T47D (cell line): ENCODE data around the gene SYTL1.

Source experiments
- DNase-seq, 2 experiments: peaks; one replicate each; pipeline versions ENCODE4 v3.0.0 to v3.0.0-alpha.2; 2011 to 2012; ENCODE audit warnings: low read depth in 1 of 2, low spot score in 1 of 2
- JUND ChIP-seq: IDR thresholded peaks from 2 replicates; pipeline ENCODE4 v1.6.1; 2012; ENCODE audit warnings: low read depth
- in situ Hi-C: cut with HindIII; loops from 2 replicates; pipeline ENCODE4 v1.10.0; 2016; ENCODE audit warnings: low sequenced_read_pairs, low pct_unique_long_range_greater_than_20kb

SYTL1 gene

DNA sequence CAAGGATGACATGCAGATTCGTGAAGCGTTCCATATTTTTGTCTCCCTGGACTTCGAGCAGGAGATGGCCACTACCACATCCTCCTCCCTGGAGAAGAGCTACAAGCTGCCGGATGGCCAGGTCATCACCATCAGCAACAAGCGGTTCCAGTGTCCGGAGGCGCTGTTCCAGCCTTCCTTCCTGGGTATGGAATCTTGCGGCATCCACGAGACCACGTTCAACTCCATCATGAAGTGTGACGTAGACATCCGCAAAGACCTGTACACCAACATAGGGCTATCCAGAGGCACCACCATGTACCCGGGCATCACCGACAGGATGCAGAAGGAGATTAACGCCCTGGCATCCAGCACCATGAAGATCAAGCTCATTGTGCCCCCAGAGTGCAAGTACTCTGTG is 16.5 kb upstream of the SYTL1 start:
- no peak for TF ChIP-seq JUND
- in situ Hi-C loops: no loop called here
- DNase-seq: no peak

- no peak for DNase-seq
- in situ Hi-C loops: no loop called here
- no peak for TF ChIP-seq JUND
Measured at GRCh38 chr1:27327964-27328363, 13.9 kb upstream of the SYTL1 start.

DNA sequence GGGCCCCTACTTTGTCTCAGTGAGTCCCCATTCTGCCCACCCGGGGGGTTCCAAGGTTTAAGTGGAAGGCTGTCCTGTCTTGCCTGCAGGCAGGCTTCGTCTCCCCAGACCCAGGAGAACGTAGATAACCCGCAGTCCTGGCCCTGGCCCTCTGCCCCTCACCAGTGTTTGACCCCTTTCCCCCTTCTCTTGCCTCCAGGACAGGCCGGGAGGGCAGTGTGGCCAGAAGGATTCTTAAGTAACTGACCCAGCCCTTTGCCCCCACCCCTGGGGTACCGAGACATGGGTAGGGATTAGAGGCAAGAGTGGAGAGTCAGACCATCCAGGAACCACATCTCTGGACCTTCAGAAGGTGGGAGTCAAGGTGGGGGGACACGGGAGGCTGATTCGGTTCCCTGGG is 11.0 kb upstream of the SYTL1 start:
- DNase-seq: no peak
- in situ Hi-C loops: no loop called here
- TF ChIP-seq JUND: no peak

GRCh38 chr1:27331426-27331825 is 10.4 kb upstream of the SYTL1 start:
- TF ChIP-seq JUND: no peak
- in situ Hi-C loops: no loop called here
- DNase-seq: no peak

DNA sequence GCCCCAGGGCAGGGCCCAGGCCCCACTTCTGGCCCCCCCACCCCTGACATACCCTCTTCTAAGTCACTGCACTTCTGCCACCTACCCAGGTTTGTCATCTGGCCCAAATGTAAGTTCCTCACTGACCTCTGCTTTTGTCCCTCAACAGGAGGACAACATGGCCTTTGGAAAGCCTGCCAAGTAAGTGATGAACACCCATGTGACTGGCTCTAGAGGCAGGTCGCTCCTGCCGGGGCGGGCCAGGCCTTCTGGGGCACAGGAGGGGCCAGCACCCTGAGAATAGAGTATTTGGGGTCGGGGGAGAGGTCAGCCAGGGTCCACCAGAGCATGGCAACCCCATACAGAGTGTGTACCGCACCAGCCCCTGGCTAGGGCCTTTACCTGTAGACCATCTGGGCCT is 9.9 kb upstream of the SYTL1 start:
- no peak for DNase-seq
- no peak for TF ChIP-seq JUND
- in situ Hi-C loops: no loop called here

DNA sequence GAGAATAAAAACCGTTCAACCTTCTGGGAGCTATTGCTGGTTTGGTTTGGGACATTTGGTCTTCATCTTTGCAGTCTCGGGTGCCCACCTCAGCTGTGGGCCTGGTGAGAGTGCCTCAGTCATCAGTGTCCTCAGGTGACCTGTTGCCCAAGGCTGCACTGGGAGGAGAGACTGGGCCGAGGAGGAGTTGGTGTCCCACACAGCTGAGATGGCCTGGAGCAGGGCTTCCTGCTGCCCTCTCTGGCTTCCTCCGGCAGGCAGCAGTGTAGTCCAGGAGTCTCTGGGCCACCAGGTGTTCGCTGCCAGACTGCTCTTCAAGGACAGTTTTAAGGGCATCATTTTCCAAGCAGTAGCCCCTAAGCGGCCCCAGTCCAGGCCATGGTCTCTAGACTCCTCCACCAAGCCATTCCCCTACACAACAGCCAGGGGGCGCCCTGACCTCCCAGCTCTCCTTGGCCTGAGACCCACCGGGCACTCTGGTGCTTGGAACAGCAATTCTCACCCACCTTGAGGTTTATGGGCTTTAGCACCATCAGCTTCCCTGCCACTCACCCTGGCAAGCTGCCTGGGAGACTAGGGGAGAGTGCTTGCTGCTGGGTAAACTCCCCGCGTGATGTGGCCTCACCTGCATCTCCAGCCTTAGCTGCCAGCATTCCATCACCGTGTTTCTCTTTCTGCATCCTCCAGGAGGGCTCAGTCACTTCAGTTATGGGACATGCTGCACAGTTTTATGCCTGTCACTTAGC is 9.1 kb upstream of the SYTL1 start:
- in situ Hi-C loops: no loop called here
- TF ChIP-seq JUND: no peak
- DNase-seq: peak; percentile 40 to 45

DNA sequence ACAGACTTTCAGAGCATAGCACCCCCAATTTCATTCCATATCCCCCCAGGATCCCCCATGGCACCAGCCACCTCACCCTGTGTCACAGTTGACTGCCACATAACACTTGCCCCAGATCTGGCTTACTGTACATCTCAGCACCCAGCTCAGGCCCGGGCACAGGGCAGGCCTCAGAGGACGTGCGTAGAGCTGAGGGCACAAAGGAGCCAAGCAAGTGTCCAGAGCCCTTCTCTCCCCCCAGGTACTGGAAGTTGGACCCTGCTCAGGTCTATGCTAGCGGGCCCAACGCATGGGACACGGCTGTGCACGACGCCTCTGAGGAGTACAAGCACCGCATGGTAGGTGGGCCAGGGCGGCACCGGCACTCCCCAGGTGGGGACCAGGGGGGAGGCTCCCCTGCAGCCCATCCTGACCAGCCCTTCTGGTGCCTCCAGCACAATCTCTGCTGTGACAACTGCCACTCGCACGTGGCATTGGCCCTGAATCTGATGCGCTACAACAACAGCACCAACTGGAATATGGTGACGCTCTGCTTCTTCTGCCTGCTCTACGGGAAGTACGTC is 8.0 kb upstream of the SYTL1 start:
- in situ Hi-C loops: no loop called here
- TF ChIP-seq JUND: no peak
- no peak for DNase-seq

DNA sequence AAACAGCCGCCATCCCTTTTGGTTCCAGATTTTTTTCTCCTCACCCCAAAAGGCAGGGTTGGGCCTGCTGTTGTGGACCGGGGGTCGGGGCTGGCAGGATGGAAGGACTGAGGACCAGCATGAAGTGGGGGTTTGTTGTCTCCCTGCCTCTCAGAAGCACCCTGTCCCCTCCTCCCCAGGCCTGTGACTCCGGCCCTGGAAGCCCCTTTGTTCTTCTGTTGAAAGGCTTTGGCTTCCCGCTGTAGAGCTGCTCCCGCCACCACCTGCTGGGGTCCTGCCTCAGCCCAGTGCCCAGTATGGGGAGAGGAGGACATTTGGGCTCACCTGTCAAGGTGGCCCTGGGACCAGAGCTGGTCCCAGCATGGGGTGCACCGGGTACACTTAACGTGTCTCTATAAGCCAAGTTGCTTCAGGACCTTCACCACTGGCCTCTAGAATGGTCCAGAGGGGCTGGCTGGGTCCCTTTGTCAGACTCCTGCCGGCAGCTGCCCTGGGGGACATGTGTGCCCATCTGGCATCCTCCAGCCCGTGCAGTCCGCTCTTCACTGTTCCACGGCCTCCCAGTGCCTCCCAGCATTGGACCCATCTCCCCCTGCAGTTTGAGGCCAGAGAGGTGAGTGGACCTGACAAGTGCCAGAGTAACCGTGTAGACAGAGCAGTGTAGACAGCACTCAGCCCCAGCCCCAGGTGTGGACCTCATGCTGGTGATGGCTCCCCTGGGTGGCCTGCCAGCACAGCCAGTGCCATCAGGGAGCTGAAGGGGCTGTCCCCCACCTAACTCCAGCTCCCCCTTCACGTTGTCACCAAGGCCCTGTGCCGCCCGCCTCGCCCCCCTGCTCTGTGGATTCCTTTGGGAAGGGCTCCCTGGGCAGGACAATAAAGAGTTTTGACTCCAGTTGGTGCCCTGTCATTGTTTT is 6.1 kb upstream of the SYTL1 start:
- in situ Hi-C loops: no loop called here
- no peak for TF ChIP-seq JUND
- no peak for DNase-seq

- in situ Hi-C loops: no loop called here
- TF ChIP-seq JUND: no peak
- no peak for DNase-seq
Measured at GRCh38 chr1:27336756-27337155, 5.1 kb upstream of the SYTL1 start.

- no peak for DNase-seq
- in situ Hi-C loops: no loop called here
- no peak for TF ChIP-seq JUND
Measured at GRCh38 chr1:27338751-27339150, 3.1 kb upstream of the SYTL1 start.

- in situ Hi-C loops: no loop called here
- no peak for DNase-seq
- no peak for TF ChIP-seq JUND
Measured at GRCh38 chr1:27339213-27339612, 2.6 kb upstream of the SYTL1 start.

DNA sequence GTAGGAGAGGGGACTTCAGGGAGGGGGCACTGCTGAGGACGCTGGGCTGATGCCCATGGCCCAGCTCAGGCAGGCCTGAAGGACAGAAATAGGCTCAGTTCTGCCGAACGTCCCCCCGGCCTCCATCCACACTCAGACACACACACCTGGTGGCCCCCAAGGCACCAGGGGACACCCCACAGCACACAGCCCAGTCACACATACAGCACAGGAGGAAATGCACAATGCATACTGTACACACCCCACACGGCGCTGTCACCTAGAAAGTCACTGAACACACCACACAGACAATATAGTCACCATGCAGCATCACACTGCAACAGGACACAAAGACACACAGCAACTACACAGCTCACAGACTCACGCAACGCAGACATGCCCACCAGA is 562 bp downstream of the SYTL1 start:
- no peak for DNase-seq

More for the DNA sequence above, 562 bp downstream of the SYTL1 start:
- in situ Hi-C loops: no loop called here
- no peak for TF ChIP-seq JUND
